Endothelial cell of hepatic sinusoid (primary cell): ENCODE measurements around the gene LRRC15.

Experiments
- in situ Hi-C: cut with HindIII; loops from 2 replicates; pipeline ENCODE4 v1.10.0; 2017; ENCODE audit warnings: low sequenced_read_pairs

The LRRC15 gene

GRCh38 chr3:194321693-194322640 lies 47.6 kb downstream of the LRRC15 start:
- in situ Hi-C loops = no loop called here

DNA sequence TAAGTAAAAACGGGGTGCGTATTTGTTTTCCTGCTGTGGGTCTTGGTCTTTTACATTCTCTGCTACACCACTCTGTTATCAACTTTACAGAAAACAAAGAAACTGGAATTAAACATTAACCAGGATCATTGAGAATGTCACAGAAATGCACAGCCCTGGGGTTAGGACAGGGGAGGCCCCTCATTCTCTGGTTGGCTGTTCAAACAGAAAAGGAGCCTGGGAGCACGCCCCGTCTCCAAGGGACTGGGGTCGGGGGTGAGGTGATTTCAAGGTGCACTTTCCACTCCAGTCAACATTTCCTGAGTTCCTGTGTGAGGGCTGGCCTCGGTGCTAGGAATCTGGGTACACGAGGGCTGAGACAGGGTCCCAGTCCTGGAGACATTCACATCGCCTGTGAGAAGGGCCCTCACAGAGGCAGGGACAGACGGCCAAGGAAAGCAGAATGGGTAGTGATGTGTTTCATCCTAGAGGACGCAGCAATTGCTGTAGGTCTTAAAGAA lies 48.7 kb downstream of the LRRC15 start:
- in situ Hi-C loops = no loop called here

DNA sequence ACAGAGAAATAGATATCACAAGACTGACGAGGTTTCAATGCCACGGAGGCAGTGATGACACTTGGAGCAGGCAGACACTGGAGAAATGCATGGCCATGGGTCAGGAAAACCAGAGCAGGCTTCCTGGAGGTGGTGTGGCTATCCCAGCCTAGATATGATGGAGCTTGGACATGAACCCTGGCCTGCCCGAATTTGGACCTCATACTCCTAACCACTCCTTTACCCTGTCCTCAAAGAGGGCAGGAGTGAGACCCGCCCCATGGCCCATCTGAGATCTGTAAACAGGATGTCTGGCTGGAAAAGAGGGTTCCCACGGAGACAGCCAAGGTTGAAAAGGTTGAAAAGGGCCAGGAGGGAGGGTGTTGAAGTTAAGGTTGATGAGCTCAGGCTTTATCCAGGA lies 49.4 kb downstream of the LRRC15 start:
- in situ Hi-C loops = no loop called here

GRCh38 chr3:194318511-194319161 lies 50.9 kb downstream of the LRRC15 start:
- in situ Hi-C loops = no loop called here

DNA sequence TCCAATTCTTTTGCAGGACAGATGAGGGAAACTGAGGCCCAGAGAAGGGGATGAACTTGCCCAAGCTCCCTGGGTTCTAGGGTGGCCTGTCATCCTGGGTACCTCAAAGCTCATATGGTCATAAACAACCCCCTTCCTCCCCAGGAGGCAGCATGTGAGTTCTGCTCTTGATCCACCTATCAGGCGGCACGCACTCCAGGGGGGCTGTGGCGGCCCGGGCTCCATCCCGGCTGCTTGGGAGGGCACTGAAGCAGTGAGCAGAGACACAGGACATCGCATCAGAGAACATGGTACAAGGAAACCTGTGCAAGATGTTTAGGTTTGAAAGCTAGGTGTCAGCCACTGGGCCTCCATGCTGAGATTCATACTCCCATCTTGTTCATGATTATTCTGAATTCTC lies 52.6 kb downstream of the LRRC15 start:
- in situ Hi-C loops = no loop called here

- in situ Hi-C loops = no loop called here
Observed at GRCh38 chr3:194315965-194316361, 53.6 kb downstream of the LRRC15 start.

GRCh38 chr3:194315088-194315964 lies 54.2 kb downstream of the LRRC15 start:
- in situ Hi-C loops = no loop called here

DNA sequence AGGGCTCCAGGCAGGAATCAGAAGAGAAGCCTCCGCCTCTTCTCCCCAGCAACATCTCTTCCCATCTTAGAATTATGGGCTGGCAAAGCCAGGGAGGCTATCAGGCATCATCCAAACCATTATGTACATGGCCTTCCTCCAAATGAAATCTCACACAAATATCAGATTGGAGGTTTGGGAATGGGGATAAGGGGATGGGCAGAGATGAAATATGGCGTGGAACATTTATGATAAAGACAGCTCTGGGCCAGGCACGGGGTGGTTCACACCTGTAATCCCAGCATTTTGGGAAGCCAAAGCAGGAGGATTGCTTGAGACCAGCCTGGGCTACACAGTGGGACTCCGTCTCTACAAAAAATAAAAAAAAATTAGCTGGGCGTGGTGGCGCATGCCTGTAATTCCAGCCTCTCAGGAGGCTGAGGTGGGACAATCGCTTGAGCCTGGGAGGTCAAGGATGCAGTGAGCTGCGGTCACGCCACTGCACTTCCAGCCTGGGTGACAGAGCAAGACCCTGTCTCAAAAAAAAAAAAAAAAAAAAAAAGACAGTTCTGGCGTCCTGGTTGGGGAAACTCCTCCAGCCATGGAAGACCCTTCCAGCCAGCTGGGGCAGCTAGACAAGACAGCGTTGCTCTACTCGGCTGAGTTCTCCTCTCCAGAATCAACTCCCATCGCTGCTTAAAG lies 55.0 kb downstream of the LRRC15 start:
- in situ Hi-C loops = no loop called here

DNA sequence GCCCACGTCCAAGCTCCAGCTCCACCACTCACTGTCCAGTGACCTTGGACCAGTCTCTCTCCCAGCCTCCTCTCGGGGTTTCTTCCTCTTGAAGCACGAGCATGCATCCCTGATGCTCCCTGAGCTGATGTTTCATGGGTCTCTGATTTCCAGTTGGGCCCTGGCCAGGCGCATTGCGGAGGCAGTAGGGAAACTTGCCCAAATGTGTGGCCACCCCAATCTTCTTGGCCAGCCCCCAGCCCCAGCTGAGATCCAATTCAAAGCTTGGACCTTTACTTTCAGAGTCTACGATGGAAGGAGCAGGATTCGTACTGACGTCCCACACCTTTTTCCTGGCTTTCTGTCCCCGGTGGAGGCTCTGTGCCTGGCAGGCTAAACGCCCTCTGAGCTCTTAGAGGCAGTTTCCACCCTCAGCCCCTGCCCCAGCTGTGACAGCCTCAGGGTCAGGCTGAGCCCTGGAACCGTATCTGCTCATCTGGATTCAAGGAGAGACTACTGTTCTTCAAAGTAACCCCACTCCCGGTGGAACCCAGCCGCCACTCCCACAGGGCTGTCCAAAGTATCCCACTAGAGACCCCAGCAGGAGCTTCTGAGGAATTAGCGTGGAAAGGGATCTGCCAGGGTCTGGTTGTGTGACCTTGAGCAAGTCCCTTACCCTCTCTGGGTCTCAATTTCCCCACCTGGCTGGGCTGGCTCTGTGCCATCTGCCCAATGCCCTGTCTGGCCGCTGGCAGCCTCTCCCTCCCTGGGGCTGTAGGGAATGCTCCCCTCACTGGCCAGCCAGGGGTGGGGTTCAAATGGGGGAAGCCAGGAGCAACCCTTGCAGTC lies 55.8 kb downstream of the LRRC15 start:
- in situ Hi-C loops = no loop called here

DNA sequence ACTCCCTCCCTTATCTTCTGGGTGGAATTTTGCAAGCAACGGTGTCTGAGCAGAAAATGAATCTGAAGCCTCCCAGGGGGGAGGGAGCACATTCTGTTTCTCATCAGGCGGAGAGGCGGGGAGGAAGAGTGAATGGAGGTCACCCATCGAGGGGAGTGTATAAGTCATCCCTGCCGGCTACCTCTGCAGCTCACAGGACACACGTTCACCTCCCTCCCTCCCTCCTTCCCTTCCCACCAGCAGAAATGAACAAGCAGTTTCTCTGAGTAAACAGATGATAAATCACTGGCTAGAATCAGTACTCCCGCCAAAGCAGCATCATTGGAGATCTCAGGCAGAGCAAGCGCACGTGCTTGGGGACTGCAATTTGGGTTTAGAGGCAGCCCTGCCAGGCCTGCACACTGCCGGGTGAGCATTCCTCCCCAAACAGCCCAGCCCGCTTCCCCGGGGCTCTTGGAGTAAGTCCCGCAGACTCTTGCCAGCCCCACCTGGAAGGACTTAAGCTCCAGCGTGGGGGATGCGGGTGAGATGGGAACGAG lies 56.7 kb downstream of the LRRC15 start:
- in situ Hi-C loops = no loop called here

DNA sequence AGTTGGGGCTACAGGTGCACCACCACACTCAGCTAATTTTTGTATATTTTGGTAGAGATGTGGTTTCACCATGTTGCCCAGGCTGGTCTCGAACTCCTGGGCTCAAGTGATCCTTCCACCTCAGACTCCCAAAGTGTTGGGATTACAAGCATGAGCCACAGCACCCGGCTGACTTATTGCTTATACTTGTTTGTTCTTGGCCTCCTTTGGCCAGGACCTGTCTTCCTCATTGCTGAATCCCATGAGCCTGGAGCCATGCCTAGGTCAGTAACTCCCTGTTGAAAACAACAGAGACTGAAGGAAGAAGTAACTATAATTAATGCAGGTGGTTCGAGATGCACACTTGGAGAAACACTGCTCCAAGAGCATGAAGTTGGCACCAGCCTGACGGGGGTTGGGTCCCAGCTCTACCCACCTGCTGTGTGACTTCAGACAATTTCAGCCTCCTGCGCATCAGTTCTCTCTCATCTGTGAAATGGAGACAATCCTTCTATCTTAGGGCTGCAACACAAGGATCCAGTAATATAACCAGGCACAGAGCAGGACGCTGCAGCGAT lies 57.3 kb downstream of the LRRC15 start:
- in situ Hi-C loops = no loop called here

DNA sequence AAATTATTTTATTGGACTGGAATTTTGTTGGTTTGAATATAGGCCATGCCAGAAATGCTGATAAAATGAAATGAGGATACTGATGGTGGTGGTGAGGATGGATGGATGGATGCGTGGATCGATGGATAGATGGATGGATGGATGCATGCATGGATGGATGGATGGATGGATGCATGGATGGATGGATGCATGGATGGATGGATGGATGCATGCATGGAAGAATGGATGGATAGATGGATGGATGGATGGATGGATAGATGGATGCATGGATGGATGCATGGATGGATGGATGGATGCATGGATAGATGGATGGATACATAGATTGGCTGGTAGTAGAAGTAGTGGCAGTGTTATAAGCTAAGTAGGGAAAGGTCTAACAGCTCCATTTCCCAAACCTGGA lies 58.5 kb downstream of the LRRC15 start:
- in situ Hi-C loops = no loop called here

DNA sequence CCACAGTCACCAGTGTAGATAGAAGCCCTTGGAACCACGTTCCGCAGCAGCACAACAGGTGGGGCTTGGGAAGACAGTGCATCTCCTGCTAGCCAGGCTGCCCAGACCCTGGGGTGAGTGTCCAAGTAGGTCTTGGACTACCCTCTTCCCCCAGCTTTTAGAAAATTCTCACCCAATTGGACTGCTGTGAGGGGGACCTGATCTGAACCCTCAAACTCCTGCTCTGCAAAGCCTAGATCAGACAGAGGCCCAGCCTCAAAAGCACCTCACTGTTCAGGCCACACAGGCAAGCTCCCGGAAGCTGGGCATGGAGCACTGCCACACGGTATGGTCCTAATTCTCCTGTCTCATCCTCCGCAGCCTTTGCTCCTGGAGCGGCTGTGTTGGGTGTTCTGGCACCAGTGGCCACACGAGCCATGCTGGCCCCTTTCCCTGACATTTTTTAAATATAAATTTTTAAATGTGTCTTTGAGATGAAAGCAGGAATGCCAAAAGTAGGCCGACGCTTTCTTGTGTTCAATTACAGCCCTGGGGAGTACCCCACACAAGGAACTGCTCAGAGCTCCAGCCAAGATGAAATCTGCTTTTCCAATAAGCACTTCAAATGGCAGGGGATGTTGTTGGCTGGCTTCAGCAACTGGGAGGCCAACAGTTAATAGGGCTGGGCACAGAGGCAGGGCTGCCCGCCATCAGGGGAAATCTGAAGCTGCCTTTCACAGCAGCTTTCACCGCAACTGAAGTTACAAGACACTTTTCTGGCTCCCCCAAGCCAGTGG lies 59.3 kb downstream of the LRRC15 start:
- in situ Hi-C loops = no loop called here

DNA sequence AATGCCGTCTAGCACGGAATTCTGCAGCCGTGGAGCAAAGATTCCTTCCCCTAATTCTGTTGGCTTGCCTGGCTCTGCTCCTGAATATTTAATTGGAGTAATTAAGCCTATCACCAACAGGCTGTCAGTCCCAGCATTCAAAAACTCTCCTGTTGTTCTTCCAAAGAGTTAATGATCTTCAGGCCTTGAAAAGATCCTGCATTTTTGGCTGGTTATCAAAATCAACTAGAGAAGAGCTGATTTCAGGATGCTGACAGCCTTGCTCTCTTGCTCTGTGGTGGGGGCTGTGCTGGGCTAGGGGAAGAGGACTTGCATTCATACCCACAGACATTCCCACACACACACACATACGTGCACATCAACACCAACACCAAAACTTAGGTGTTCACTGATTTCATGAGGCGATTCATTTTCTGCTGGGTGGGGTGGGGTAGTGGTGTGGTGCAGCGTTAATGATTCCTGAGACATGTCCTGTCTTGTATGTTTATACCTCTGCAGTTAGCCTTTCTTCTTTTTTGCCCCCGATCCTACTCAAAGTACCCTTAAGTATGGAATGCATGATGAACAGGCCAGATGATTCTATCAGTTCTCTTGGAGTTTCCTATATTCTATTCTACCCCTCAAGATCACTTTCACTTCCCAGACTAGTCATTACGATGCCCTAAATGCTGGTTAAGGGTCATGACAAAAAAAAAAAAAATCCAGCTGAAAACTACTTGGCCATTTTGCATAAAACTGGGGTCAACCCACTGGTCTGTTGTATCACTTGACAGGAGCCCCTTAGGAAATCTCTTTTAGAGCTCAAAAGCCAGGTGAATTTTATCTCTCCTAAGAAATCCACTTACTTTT lies 60.7 kb downstream of the LRRC15 start:
- in situ Hi-C loops = loop anchor here (5.0 to 10.0 kb wide), 4 partner anchors 42 to 537 kb away; no protein-coding TSS in a partner anchor

GRCh38 chr3:194307849-194308248 lies 61.7 kb downstream of the LRRC15 start:
- in situ Hi-C loops = loop anchor here (5.0 to 10.0 kb wide), 4 partner anchors 41 to 536 kb away; no protein-coding TSS in a partner anchor

DNA sequence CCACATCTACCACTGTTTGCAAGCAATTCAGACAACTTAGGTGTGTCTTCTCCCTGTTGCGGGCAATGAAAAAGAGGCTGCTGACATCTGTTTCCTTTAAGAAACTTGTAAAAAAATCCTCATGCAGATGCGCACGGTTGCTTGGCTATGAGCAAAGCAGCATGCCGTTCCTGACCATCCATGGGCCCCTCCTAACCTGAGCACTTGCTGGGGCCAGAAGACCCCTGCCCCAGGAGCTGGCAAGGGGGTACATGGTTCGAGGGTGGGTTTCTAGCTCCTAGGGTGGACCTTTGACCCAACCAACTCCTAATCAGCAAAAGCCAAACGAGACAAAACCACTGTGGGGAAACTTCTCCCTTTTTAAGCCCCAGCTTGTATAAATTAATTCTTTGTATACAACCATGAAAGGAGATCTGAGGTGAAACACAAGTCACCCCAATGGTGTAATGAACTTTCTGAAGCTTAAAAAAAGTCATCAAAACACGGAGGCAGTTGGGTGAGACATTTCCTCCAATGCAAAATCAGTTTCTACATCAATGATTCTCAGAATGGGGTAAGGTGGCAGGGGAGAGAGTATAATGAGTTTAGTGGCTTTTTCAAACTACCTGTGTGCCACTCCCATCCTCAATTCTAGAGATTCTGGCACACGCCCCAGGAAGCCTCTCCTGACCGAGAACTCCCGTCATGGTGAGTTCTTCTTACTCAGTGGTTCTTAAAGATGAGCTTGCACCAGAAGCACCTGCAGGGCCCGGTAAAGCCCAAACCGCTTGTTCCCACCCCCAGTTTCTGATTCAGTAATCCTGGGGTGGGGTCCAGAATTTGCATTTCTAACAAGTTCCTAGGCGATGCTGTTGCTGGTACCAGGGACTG lies 62.5 kb downstream of the LRRC15 start:
- in situ Hi-C loops = loop anchor here (5.0 to 10.0 kb wide), 4 partner anchors 40 to 535 kb away; no protein-coding TSS in a partner anchor
